Activated T-cell treated with anti-CD3 and anti-CD28 coated beads, Interleukin-2, amount 50 U/mL, for 1 hour (primary cell): ENCODE measurements around the gene LIPC.

ENCODE experiments used
- DNase-seq: peaks from one replicate; pipeline ENCODE4 v3.0.0-alpha.2; 2020

LIPC gene

GRCh38 chr15:58562135-58562534 lies 130.3 kb downstream of the LIPC start:
- no peak for DNase-seq

GRCh38 chr15:58564981-58565380 lies 133.2 kb downstream of the LIPC start:
- no peak for DNase-seq

- DNase-seq, result no peak
These were observed 133.8 kb downstream of the LIPC start for GRCh38 chr15:58565619-58566018.

GRCh38 chr15:58566029-58566428 lies 134.2 kb downstream of the LIPC start:
- no peak for DNase-seq

DNA sequence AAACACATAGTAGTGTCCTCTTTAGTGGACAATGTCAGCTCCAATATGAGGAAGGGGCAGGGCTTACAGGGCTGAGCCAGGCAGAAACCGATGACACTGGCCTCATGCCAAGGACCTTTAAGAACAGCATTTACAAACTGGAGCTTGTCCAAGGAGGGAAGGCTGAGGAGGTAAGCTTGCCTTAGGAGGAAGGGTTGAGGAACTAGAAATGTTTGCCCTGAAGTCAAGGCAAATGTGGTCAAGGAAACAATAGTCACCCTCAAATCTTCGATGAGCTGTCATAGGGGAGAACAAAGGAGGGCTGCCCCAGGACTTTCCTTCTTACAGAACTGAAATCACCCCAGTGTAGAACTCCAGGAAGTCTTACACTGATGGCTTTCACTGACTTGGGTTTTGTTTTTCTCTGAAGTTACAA lies 136.4 kb downstream of the LIPC start:
- DNase-seq, result no peak

DNA sequence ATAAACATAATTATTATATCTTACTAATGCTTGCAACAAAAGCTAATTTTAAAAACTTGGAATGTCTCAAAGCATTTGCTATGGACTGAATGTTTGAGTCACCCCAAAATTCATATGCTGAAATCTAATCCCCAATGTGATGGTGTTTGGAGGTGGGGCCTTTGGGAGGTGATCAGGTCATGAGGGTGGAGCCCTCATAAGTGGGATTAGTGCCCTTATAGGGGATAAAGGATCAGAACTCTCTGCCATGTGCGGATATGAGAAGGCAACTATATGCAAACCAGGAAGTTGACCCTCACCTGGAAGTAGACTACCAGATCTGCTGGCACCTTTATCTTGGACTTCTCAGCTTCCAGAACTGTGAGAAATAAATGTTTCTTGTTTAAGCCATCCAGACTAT lies 137.7 kb downstream of the LIPC start:
- DNase-seq, result no peak

- DNase-seq, result no peak
These were observed 139.7 kb downstream of the LIPC start for GRCh38 chr15:58571491-58571890.

DNA sequence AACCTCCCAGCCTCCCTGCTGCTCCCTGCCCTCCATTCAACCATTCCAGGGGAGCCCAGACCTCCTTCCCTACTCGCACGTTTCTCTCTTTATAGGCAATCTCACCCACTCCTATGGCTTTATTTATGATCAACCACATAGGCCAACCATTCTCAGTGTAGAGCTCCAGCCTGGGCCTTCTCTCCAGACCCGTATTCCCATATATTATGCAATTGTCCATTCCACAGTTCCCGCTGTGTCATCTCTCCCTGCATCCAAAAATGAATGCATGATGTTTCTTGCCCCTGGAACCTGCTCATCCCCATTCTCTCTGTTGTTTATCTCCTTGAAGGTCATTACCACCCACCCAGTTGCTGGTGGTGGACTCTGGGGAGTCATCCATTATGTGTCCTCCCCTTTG lies 140.7 kb downstream of the LIPC start:
- DNase-seq, result no peak

DNA sequence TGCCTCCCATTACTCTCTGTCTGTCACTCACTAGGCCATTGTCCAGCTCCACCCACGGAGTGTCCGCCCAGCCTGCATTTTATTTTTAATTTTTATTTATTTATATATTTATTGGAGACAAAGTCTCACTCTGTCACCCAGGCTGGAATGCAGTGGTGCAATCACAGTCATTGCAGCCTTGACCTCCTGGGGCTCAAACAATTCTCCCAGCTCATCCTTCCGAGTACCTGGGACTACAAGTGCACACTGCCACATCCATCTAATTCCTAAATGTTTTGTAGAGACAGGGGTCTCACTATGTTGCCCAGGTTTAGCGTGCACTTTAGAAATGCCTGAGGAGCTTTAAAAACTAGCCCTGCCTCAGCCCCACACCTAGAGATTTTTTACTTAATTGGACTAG lies 141.5 kb downstream of the LIPC start:
- no peak for DNase-seq

GRCh38 chr15:58574631-58575030 lies 142.8 kb downstream of the LIPC start:
- DNase-seq, result no peak

GRCh38 chr15:58575045-58575786 lies 143.4 kb downstream of the LIPC start:
- DNase-seq, result no peak

GRCh38 chr15:58576657-58577056 lies 144.9 kb downstream of the LIPC start:
- DNase-seq, result no peak

DNA sequence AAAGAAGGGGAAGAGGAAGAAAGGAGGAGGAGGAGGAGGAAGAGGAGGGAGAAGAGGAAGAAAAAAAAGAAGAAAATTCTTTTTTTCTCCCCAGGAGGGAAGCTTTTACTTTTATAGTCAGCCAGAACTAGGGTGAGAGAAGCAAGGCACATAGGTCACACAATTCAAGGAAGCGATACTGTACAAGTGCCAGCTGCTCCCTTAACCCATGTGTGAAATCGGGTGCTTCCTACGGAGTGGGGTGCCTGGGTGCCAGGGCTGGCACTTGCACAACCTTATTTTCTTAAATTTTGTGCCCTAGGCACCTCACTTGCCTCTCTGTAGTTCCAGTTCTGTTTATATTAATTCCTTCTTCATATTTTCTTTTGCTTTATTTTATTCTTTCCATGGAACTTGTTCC lies 150.4 kb downstream of the LIPC start:
- DNase-seq, result no peak

DNA sequence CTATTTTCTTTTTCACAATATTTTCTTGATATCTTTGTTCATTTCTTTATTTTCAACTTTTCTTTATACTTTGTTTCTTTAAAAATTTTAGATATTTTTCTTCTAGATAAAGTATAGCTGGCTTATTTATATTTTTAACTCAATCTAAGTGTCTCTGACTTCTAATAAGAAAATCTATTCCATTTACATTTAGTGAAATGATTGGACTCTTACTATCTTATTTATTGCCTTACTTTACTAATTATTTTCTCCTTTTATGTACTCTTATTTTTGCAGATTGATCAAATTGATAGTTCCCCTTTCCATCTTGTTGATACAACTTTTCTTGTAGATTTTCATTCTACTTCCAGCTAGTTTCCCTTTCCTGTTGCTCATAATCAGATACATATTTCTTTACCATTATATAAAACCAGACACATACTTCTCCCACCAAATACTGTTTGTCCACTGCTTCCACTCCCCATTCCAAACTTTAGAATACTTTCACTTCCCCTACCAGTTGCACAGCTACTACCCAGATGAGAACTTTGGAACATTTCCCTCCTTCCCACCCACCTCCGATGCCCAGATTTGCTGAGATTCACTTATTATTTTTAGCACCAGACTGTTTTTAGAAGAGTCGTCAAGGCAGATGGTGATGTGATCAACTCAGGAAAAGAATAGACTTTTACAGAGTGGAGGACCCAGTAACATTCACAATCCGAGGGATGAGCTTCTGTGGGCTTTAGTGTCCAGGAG lies 151.5 kb downstream of the LIPC start:
- no peak for DNase-seq

- no peak for DNase-seq
These were observed 153.1 kb downstream of the LIPC start for GRCh38 chr15:58584789-58585461.

- no peak for DNase-seq
These were observed 154.1 kb downstream of the LIPC start for GRCh38 chr15:58585693-58586443.

DNA sequence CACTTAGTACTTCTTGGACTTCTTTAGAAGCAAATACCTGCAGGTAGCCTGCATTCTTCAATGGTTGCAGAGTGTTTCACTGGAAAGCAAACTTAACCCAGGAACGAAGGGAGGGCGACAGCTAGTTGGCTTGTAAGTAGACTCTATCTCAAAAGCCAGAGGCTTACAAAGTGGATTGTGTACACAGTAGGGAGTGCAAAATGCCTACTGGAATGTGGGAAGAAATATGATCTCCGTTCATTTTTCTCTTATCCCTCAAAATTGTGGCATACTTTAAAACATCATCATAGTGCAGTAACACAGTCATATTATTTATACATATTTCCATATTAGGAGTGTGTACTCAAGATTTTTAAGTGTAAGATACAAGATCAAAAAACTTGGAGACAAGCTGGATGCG lies 155.7 kb downstream of the LIPC start:
- DNase-seq, result no peak

DNA sequence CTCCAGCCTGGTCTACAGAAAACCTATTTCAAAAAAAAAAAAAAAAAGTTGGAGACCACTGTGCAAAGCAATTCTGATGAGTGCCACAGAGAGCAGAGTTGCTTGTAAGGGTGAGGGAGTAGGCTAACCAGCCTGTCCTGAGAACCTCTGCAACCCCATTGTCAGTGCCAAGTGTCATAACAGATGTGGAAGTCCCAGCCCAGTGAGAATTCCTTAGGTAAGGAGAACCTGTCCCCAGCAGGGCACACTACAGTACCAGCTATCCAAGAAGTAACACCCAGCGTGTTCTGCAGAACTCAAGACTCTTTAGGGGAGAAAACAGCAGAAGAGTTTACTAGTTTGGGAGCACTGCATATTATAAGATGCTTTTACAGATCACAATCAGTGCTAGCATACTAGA lies 156.3 kb downstream of the LIPC start:
- no peak for DNase-seq

- DNase-seq, result no peak
These were observed 157.3 kb downstream of the LIPC start for GRCh38 chr15:58589047-58589446.

- DNase-seq, result no peak
These were observed 158.4 kb downstream of the LIPC start for GRCh38 chr15:58590236-58590635.

DNA sequence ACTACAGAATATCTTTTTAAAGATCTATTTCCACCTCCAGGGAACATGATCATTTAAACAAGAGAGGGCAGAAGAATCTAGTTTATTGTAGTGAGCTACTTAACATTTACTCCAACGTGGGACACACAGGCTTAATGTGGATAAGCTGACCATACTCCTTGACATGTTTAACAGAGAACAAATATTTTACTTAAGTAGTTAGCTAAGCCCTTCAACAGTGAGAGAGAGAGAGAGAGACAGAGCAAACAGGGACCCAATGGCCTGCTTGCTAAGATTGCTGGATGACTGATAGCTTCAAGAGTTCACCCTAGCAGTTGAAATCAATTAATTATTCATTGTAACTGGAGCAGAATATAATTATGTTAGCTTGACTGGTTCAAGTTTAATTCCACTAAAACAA lies 159.1 kb downstream of the LIPC start:
- DNase-seq, result no peak

GRCh38 chr15:58593870-58594269 lies 162.1 kb downstream of the LIPC start:
- DNase-seq, result no peak

DNA sequence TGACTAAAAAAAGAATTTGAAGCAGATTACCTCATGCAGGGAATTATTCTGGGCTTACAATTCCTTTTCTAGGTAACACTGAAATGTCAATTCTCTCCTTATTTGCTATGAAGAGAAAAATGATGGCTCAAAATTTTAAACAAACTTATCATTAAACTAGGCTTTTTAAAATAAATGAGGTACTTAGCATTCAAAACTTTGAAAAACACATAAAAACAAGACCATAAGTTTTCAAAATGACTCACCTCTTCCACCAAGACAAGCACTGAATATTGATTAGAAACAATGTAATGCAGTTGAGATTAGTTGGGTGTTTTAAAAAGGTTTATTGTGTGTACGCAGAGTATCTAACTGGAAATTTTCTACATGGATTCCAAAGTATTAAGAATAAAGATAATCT lies 163.1 kb downstream of the LIPC start:
- DNase-seq, result no peak
